Hypothalamus (tissue), 51 donors: ENCODE results near the gene SETD1B.

Experiments
- DNase-seq, 51 donors: peaks; one replicate each; lab custom pipeline; 2025; lab: John Stamatoyannopoulos, UW

The SETD1B gene

DNA sequence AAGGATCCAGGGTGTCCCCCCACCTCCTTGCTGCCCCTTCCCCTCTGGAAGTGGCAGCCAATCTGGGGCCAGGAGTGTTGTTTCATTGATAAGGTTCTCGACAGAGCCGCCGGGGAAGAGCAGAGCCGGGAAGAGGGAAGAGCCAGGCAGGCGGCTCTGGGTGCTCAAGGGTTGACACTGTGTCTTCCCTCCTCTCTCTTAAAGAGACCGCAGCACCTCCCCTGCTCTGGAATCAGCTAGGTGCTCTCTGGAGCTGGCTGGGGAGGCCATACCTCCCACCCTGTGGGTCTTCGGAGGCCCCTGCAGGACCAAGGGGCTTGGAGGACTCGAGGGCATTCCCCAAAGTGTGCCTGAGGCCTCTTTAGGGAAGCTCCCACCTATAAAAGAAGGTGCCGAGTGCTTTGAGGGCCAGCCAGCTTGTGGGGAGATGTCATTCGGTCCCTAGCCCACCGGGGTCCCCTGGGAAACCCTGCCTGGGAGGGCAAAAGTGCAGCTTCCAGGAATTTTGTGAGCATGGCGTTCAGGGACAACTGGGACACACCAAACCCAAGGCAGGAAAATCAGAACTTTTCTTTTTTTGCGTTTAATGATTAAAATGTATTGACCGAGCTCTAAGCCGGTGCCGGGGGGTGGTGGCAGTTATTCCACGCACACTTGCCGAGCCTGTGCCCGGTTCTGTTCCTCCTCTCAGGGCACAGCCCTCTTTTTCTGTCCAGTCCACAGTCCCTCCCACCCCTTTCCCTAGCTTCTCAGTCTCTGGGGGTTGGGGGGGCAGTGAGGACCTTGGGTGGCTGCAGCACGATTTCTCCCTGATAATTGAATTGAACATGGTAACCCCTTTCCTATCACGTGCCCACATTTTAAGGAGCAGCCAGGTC is 3.0 kb downstream of the SETD1B start:
- peak in 10 of 51 donors; percentile 4 to 38 (median 22) for DNase-seq

DNA sequence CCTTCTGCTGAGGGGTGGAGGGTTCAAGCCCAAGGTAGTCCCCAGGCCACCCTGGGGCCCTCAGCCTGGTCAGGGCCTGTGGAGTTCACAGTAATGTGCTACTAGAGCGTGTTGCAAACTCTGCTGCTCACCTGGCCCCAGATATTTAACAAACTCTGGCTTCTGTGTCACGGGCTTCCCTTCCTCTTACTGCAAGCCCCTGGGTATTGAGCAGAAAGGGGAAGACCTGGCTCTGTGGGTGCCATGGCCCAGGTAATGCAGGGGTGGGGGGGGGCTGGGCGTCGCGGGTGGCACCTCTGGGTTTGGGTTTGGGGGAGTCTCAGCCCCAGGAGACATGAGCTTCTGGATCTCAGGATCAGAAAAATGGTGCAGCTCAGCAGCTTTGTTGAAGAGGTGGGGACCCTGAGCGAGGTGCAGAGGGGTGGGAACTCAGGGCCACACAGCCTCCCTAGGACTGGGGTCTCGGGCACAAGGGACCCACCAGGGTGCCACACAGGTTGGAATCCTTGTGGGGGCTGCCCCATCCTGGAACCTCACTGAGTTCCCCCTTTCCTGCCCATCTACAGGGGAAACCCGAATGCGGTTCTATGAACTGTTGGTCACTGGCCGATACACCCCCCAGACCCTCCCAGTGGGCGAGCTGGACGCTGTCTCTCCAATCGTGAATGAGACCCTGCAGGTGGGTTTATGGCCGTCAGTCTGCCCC is 4.0 kb downstream of the SETD1B start:
- DNase-seq: no peak

- no peak for DNase-seq
Measured at GRCh38 chr12:121808623-121809022, 4.8 kb downstream of the SETD1B start.

DNA sequence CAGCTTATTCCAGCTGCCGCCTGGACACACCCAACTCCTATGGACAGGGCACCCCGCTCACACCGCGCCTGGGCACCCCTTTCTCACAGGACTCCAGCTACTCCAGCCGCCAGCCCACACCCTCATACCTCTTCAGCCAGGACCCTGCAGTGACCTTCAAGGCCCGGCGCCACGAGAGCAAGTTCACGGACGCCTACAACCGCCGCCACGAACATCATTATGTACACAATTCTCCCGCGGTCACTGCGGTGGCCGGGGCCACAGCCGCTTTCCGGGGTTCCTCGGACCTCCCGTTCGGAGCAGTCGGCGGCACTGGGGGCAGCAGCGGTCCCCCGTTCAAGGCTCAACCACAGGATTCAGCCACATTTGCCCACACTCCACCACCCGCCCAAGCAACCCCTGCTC is 5.9 kb downstream of the SETD1B start:
- no peak for DNase-seq

DNA sequence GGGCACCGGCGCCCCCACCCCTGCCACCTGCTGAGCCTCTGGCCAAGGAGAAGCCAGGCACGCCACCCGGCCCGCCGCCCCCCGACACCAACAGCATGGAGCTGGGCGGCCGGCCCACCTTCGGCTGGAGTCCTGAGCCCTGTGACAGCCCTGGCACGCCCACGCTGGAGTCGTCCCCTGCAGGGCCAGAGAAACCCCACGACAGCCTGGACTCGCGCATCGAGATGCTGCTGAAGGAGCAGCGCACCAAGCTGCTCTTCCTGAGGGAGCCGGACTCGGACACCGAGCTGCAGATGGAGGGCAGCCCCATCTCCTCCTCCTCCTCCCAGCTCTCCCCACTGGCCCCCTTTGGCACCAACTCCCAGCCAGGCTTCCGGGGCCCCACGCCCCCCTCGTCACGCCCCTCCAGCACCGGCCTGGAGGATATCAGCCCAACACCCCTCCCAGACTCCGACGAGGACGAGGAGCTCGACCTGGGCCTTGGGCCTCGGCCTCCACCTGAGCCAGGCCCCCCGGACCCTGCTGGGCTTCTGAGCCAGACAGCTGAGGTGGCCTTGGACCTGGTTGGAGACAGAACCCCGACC is 6.5 kb downstream of the SETD1B start:
- DNase-seq: no peak

DNA sequence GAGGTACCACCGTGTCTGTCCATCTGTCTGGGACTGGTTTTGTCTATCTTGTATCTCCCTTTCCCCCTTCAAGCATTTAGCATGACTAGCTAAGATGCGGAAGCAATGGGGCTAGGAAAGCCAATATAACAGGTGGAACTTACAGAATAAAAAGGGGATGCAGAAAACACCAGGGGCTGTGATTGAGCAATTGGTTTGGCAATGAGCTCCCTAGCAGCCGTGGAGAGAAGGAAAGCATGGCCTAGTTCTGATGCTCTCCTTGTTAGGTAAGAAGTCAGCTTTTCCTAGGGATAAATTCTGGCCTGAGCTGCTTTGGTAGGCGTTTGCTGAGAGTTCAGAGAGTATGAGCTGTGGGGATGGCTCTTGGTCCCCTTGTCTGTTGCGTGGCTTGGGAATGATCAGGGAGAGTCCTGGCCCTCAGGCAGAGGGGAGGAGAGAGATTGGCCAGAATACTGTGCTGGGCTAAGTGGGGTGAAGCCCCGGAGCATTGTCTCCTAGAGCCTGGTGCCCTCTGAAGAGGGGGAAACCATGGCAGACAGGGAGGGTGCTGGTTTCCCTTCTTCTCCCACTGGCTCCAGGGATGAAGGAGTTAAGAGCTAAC is 7.1 kb downstream of the SETD1B start:
- DNase-seq: no peak

GRCh38 chr12:121811434-121812319 is 7.9 kb downstream of the SETD1B start:
- DNase-seq: peak in 43 of 51 donors; percentile 18 to 82 (median 43)

DNA sequence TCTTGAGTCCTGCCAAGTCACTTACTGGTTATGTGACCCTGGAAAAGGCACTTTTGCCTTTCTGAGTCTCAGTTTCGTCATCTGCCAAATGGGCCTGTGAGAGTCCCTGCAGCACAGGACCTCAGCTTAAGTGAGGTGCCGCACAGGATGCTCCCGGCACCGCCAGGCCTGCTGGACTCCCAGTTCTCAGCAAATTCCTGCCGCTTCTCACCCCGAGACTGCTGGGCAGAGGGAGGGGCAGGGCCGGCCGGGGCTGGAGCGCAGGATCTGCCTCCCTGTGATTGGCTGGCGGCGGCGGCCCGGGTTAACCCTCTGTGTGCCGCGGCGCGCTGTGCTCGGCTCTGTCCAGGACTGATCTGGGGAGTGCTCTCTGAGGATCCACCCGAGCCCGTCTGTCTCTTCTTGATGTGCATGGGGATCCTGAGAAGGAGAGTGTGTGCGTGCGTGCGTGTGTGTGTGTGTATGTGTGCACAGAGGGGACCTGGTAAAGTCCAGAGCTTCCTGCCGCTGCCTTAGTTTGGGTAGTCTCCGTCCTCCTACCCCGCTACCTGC is 8.6 kb downstream of the SETD1B start:
- DNase-seq: peak in 39 of 51 donors; percentile 6 to 67 (median 40)

DNA sequence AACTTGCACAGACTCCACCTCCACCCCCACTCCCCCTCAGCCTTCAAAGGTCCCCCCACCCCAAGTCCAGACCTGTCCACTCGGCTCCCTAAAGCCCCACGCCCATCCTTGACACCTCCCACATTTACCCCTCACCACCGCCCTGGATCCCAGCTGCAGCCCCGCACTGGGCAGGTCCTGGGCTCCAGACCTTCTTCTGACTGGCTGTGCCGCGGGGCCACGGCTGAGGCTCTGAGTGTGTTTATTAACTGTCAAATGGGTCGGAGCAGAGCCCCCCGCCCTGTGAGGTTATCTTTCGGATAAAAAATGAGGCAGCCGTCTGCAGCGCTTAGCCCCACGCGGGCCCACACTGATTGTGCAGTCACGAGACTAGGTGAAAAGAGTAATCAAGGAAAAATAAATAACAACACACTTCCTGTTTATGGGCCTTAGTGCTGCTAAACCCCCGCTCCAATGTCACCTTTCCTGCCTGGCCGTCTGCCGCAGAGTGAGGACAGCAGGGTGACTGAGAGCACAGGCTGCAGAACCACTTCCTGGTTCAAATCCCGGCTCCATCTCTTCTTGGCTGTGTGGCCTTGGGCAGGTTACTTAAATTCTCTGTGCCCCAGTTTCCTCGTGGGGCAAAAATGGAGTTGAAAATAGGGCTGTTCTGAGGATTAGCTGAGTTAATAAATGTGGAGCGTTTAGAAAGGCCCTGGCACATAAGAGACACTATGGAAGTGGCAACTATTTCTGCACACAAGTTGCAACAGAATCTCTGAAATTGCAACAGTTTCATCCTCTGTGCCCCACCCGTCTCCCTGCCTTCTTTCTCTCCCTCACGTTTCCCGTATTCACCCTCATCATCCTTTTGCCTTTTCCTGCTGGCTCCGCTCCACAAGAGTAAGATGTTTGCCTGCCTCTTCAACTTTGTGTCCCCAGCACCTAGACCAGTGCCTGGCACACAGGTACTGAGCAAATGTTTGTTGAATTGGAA is 9.4 kb downstream of the SETD1B start:
- no peak for DNase-seq

GRCh38 chr12:121813951-121814350 is 10.1 kb downstream of the SETD1B start:
- DNase-seq: no peak

- no peak for DNase-seq
Measured at GRCh38 chr12:121814429-121815119, 10.8 kb downstream of the SETD1B start.

GRCh38 chr12:121815263-121815662 is 11.5 kb downstream of the SETD1B start:
- no peak for DNase-seq

- no peak for DNase-seq
Measured at GRCh38 chr12:121816925-121817647, 13.3 kb downstream of the SETD1B start.

DNA sequence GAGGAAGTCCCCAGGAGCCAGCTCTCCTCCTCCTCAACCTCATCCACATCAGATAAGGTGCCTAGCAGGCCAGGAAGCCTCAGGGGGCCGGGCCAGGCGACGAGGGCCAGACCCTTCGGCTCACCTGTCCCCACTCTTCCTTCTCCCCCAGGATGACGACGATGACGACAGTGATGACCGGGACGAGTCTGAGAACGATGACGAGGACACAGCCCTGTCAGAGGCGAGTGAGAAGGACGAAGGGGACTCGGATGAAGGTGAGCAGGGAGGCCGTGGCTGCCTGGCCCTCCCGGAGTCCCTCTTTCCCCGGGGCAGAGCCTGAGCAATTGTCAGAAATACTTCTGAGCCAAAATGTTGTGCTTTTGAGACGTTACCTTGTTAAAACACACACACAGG is 13.8 kb downstream of the SETD1B start:
- no peak for DNase-seq

GRCh38 chr12:121819212-121819949 is 15.6 kb downstream of the SETD1B start:
- DNase-seq: no peak

DNA sequence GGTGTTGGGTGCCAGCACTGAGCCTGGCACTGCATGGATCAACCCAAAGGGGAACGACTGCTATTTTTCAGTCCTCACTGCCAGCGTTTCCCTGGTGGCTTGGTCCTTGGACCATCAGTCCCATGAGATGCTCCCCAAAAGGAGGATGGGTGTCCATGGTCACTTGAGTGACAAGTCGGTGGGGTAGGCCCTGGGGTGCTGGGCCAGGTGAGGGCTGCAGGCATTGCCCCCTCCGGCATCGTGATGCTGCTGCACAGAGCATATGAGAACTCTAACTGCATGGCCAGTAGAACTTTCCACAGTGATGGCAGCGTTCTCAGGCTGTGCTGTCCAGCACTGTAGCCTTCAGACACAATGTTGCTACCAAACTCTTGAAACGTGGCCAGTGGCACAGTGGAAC is 16.2 kb downstream of the SETD1B start:
- DNase-seq: no peak
